Karpas-422 (cell line): Measurements from ENCODE around the gene CASKIN2. TPM values are rescaled to one million over a fixed set of nuclear protein-coding genes. Genes with fewer than 3 reads are reported as not detected.

Source experiments
- DNase-seq: peaks from one replicate; pipeline ENCODE4 v3.0.0-alpha.2; 2015
- H2AFZ ChIP-seq: fragments of 200-600 bp; sonication (generic); 2 replicates; pipeline ENCODE4 v1.6.1; 2014; ENCODE audit warnings: antibody characterized with exemption, low read length, mixed read lengths
- H3K27ac ChIP-seq: fragments of 200-600 bp; sonication (generic); 2 replicates; pipeline ENCODE4 v1.5.1; 2014; ENCODE audit warnings: mild to moderate bottlenecking, low read length, moderate library complexity
- H3K27me3 ChIP-seq: fragments of 200-600 bp; sonication (generic); 2 replicates; pipeline ENCODE4 v1.6.1; 2014; ENCODE audit warnings: low read length, mixed read lengths
- H3K36me3 ChIP-seq: fragments of 200-600 bp; sonication (generic); 2 replicates; pipeline ENCODE4 v1.6.1; 2014; ENCODE audit warnings: low read length, mixed read lengths; ENCODE audit not compliant: insufficient read depth
- H3K4me1 ChIP-seq: fragments of 200-600 bp; sonication (generic); 2 replicates; pipeline ENCODE4 v1.6.1; 2014; ENCODE audit warnings: mild to moderate bottlenecking, low read length, mixed read lengths
- H3K4me2 ChIP-seq: fragments of 200-600 bp; sonication (generic); 2 replicates; pipeline ENCODE4 v1.6.1; 2014; ENCODE audit warnings: low read length, low read depth, mild to moderate bottlenecking; ENCODE audit not compliant: poor library complexity, severe bottlenecking
- H3K4me3 ChIP-seq: fragments of 200-600 bp; sonication (generic); 2 replicates; pipeline ENCODE4 v1.5.1; 2014; ENCODE audit warnings: mild to moderate bottlenecking, antibody characterized with exemption, low read length, mixed read lengths
- H3K79me2 ChIP-seq: fragments of 200-600 bp; sonication (generic); 2 replicates; pipeline ENCODE4 v1.6.1; 2014; ENCODE audit warnings: mild to moderate bottlenecking, low read length, mixed read lengths
- H3K9ac ChIP-seq: fragments of 200-600 bp; sonication (generic); 2 replicates; pipeline ENCODE4 v1.6.0; 2014; ENCODE audit warnings: low read length
- H3K9me2 ChIP-seq: fragments of 200-600 bp; sonication (generic), shearing (Covaris generic); replicated peaks from 2 replicates; pipeline ENCODE4 v1.6.0; 2014; ENCODE audit warnings: mild to moderate bottlenecking, low read length, moderate library complexity; ENCODE audit not compliant: insufficient read depth
- H3K9me3 ChIP-seq: fragments of 300-700, 200-600 bp; sonication (generic); 2 replicates; pipeline ENCODE4 v1.6.1; 2014; ENCODE audit warnings: low read length, mixed read lengths
- H4K20me1 ChIP-seq: fragments of 200-600 bp; sonication (generic); 2 replicates; pipeline ENCODE4 v1.6.1; 2014; ENCODE audit warnings: mild to moderate bottlenecking, antibody characterized with exemption, low read length, low read depth; ENCODE audit not compliant: insufficient read depth
- total RNA-seq: library from RNA; depleted of rRNA; stranded (reverse); fragments of >200 nt; shearing (Covaris generic); gene quantifications from 2 replicates; pipeline ENCODE4 v1.2.3, GENCODE V29; 2014; ENCODE audit warnings: low replicate concordance

Gene CASKIN2
- total RNA-seq, 1 experiment from 2014 or later: not detected

- Histone ChIP-seq H3K27me3 (no peaks in the 10 kb centered on the region), H3K9me3 (no peaks in the 10 kb centered on the region), H3K4me1 (no peaks in the 10 kb centered on the region), H4K20me1 (no peaks in the 10 kb centered on the region), H3K4me3 (no peak overlapping the region), H3K9me2 (no peaks in the 10 kb centered on the region), H2AFZ (no peak overlapping the region), H3K9ac (no peak overlapping the region), H3K36me3 (no peaks in the 10 kb centered on the region), H3K27ac (no peak overlapping the region), H3K79me2 (no peaks in the 10 kb centered on the region), H3K4me2 (no peak overlapping the region)
- DNase-seq: no peak
These were observed 19.3 kb downstream of the CASKIN2 start for GRCh38 chr17:75496005-75496404.

GRCh38 chr17:75494326-75494877 lies 20.9 kb downstream of the CASKIN2 start:
- Histone ChIP-seq H2AFZ (no peak overlapping the region), H4K20me1 (no peaks in the 10 kb centered on the region), H3K4me2 (no peak overlapping the region), H3K9me2 (no peaks in the 10 kb centered on the region), H3K79me2 (no peaks in the 10 kb centered on the region), H3K27ac (no peak overlapping the region), H3K9ac (no peak overlapping the region), H3K36me3 (no peaks in the 10 kb centered on the region), H3K9me3 (no peaks in the 10 kb centered on the region), H3K4me3 (no peak overlapping the region), H3K4me1 (no peaks in the 10 kb centered on the region), H3K27me3 (no peaks in the 10 kb centered on the region)
- no peak for DNase-seq

- H3K4me2 ChIP-seq: no peak overlapping the region
- H3K79me2 ChIP-seq: no peaks in the 10 kb centered on the region
- H3K9me3 ChIP-seq: no peaks in the 10 kb centered on the region
- no peak overlapping the region for H3K27ac ChIP-seq
- H3K9ac ChIP-seq: no peak overlapping the region
- no peak overlapping the region for H2AFZ ChIP-seq
- no peaks in the 10 kb centered on the region for H3K4me1 ChIP-seq
- H3K9me2 ChIP-seq: no peaks in the 10 kb centered on the region
- no peak overlapping the region for H3K4me3 ChIP-seq
- no peaks in the 10 kb centered on the region for H3K27me3 ChIP-seq
- DNase-seq: no peak
- H3K36me3 ChIP-seq: no peaks in the 10 kb centered on the region
- no peaks in the 10 kb centered on the region for H4K20me1 ChIP-seq
These were observed 21.7 kb downstream of the CASKIN2 start for GRCh38 chr17:75493476-75494129.

- Histone ChIP-seq H3K27ac (no peak overlapping the region), H3K4me1 (peaks cover 4% of the 10 kb centered on the region), H3K9me3 (no peaks in the 10 kb centered on the region), H2AFZ (no peak overlapping the region), H3K79me2 (no peaks in the 10 kb centered on the region), H3K27me3 (no peaks in the 10 kb centered on the region), H3K9ac (no peak overlapping the region), H3K36me3 (no peaks in the 10 kb centered on the region), H3K4me3 (no peak overlapping the region), H3K4me2 (no peak overlapping the region), H4K20me1 (no peaks in the 10 kb centered on the region), H3K9me2 (no peaks in the 10 kb centered on the region)
- DNase-seq: no peak
These were observed 22.7 kb downstream of the CASKIN2 start for GRCh38 chr17:75492555-75493168.

- Histone ChIP-seq H3K4me1 (peaks cover 11% of the 10 kb centered on the region), H3K36me3 (no peaks in the 10 kb centered on the region), H3K79me2 (no peaks in the 10 kb centered on the region), H3K9me2 (no peaks in the 10 kb centered on the region), H3K27me3 (no peaks in the 10 kb centered on the region), H4K20me1 (no peaks in the 10 kb centered on the region), H3K4me2 (no peak overlapping the region), H3K27ac (no peak overlapping the region), H2AFZ (no peak overlapping the region), H3K4me3 (no peak overlapping the region), H3K9ac (no peak overlapping the region), H3K9me3 (no peaks in the 10 kb centered on the region)
- DNase-seq: no peak
These were observed 23.7 kb downstream of the CASKIN2 start for GRCh38 chr17:75491680-75492079.

- H3K9me3 ChIP-seq: no peaks in the 10 kb centered on the region
- H3K9ac ChIP-seq: no peak overlapping the region
- H3K79me2 ChIP-seq: no peaks in the 10 kb centered on the region
- H4K20me1 ChIP-seq: no peaks in the 10 kb centered on the region
- no peak overlapping the region for H2AFZ ChIP-seq
- H3K27me3 ChIP-seq: no peaks in the 10 kb centered on the region
- H3K4me2 ChIP-seq: no peak overlapping the region
- H3K4me1 ChIP-seq: peaks cover 11% of the 10 kb centered on the region
- H3K27ac ChIP-seq: no peak overlapping the region
- H3K9me2 ChIP-seq: no peaks in the 10 kb centered on the region
- no peak overlapping the region for H3K4me3 ChIP-seq
- DNase-seq: no peak
- H3K36me3 ChIP-seq: no peaks in the 10 kb centered on the region
These were observed 24.2 kb downstream of the CASKIN2 start for GRCh38 chr17:75490953-75491649.

GRCh38 chr17:75490173-75490743 lies 25.1 kb downstream of the CASKIN2 start:
- H3K9ac ChIP-seq: no peak overlapping the region
- no peaks in the 10 kb centered on the region for H3K9me2 ChIP-seq
- H4K20me1 ChIP-seq: no peaks in the 10 kb centered on the region
- H3K27me3 ChIP-seq: no peaks in the 10 kb centered on the region
- H3K4me3 ChIP-seq: no peak overlapping the region
- H3K4me1 ChIP-seq: peaks cover 11% of the 10 kb centered on the region
- H2AFZ ChIP-seq: no peak overlapping the region
- H3K27ac ChIP-seq: no peak overlapping the region
- no peak for DNase-seq
- no peaks in the 10 kb centered on the region for H3K9me3 ChIP-seq
- no peak overlapping the region for H3K4me2 ChIP-seq
- H3K36me3 ChIP-seq: no peaks in the 10 kb centered on the region
- H3K79me2 ChIP-seq: no peaks in the 10 kb centered on the region

- Histone ChIP-seq H3K4me2 (no peak overlapping the region), H3K27ac (no peak overlapping the region), H3K27me3 (no peaks in the 10 kb centered on the region), H3K4me1 (peaks cover 11% of the 10 kb centered on the region), H4K20me1 (no peaks in the 10 kb centered on the region), H3K9me2 (no peaks in the 10 kb centered on the region), H3K9me3 (no peaks in the 10 kb centered on the region), H2AFZ (no peak overlapping the region), H3K9ac (no peak overlapping the region), H3K4me3 (no peak overlapping the region), H3K36me3 (no peaks in the 10 kb centered on the region), H3K79me2 (no peaks in the 10 kb centered on the region)
- DNase-seq: no peak
These were observed 25.8 kb downstream of the CASKIN2 start for GRCh38 chr17:75489511-75489955.
